GM18858 (cell line): ENCODE results near the gene AURKA.

Experiments used
- ATAC-seq: cut with Tn5 transposase; IDR thresholded peaks from one replicate; pipeline ENCODE4 v1.9.1; 2021; ENCODE audit not compliant: unreplicated experiment

Gene AURKA

DNA sequence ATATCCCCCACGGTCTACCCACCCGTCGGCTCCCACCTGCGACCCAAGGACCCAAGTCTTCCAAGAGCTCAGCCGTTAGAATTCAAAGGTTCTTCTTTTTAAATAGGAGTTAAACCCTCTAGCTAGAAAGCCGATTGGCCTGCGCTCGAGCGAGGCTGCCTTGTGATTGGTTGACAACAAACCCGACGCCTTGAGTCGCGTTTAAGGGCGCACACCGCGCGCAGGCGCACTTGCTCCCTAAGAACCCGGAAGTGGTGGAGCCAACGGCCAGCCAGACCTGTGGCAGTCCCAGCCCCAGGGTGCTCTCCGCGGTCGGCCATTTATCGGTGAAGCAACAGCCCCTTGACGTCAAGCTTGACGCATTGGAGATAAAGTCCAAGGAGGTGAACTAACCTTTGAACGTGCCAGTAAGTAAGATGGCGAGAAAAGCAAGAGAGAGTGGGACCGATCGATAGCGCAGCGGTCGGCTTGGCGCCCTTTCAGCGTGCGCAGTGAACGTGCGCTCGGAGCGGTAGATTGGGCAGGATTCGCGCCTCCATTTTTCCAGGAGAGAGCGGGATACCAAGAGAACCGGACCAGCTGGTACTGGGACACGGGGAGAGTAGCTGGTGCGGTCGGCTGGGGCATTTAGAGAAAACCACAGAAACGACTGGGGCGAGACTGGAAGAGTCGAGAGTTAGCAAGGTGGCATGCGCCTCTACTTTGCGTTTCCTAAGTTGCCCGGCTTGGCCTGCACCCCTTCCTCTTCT is at the start of gene AURKA, which contains the start of gene CSTF1:
Gene AURKA, minus strand, starts transcription at position 84 of the 749 bp plus-strand sequence. CDS start 4,018 bp downstream, outside the sequence.
Gene CSTF1, plus strand, starts transcription at position 514 of the 749 bp plus-strand sequence. CDS start 2,908 bp downstream, outside the sequence.
- peak; percentile 92 for ATAC-seq

GRCh38 chr20:56440346-56441007 is 48.5 kb upstream of the AURKA start:
- peak; percentile 78 for ATAC-seq

DNA sequence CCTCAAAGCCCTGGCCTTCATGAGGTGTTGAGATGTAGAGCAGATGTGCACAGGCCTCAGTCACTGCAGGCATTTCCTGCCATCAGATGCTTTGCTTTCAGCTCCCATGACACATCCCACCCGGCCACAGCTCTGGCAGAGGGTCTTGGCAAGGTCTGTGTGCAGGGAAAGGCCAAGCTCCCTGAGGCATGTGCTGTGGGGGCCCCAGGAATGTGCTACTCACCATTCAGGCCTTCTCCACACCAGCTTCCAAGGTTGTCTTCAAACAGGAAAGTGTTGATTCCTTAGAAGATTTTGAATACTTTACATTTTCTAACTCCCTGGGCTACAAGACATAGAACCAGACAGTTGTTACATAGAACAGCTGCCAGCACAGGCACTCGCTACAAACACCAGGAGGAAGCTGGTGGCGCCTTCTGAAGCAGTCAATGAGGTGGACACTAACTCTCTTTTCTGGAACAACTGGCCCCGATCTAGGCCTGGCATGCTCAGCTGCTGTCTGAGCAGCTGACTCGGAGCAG is 47.8 kb upstream of the AURKA start:
- no peak for ATAC-seq

DNA sequence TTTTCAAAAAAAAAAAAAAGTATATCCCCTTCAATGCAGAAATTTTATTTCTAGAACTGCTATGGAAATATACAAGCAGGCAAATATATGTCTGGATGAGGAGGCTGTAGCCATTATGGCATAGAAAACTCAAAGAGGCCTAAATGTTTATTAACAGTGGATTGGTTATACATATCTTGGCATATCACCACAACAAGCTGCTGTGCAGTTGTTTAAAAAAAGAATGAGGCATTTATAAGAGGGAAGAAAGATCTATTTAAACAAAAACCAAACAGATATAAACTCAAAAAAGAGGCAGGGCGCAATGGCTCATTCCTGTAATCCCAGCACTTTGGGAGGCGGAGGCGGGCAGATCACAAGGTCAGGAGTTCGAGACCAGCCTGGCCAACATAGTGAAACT is 46.3 kb upstream of the AURKA start:
- ATAC-seq: no peak

- ATAC-seq: no peak
These were observed 45.4 kb upstream of the AURKA start for GRCh38 chr20:56437196-56437960.

- no peak for ATAC-seq
These were observed 41.9 kb upstream of the AURKA start for GRCh38 chr20:56433880-56434255.

GRCh38 chr20:56433221-56433879 is 41.3 kb upstream of the AURKA start:
- ATAC-seq: no peak

GRCh38 chr20:56431471-56431870 is 39.5 kb upstream of the AURKA start:
- ATAC-seq: no peak

DNA sequence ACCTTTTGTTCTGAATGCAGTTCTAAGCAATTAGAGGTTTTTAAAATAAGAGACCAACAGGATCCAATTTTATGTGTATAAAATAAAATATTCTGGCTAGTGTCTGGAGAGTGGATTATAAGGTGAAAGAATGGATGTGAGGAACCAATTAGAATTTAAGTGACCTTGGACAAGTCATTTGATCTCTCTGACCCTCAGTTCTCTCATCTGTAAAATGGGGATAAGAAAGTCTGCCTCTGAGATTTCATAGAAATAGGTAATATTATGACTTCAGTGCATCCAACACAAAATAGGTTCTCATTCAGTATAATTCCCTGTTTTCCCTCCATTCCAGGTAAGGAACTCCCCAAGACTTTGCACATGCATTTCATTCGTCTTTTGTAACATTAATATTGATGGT is 38.9 kb upstream of the AURKA start:
- ATAC-seq: no peak

- ATAC-seq: no peak
These were observed 38.4 kb upstream of the AURKA start for GRCh38 chr20:56430461-56430860.

- no peak for ATAC-seq
These were observed 37.9 kb upstream of the AURKA start for GRCh38 chr20:56429941-56430340.

DNA sequence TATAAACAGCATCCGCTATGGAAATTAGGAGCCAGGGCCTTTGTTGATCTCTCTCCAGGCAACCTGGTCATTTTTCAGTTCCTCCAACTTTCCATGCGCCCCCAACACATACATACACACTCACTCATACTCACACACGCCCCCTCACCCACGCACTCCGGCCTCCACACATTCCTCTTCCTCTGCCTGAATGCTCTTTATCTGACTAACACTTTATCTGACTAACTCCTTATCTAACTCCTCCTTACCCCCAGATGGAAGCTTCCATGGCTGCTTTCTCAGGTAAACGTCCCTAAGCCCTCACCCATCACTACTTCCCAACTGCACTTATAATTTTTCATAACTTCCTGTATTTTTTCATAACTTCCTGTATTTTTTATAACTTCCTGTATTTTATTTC is 37.5 kb upstream of the AURKA start:
- ATAC-seq: no peak

- no peak for ATAC-seq
These were observed 36.9 kb upstream of the AURKA start for GRCh38 chr20:56428881-56429280.

GRCh38 chr20:56428410-56428809 is 36.4 kb upstream of the AURKA start:
- no peak for ATAC-seq

- no peak for ATAC-seq
These were observed 35.8 kb upstream of the AURKA start for GRCh38 chr20:56427797-56428196.

- ATAC-seq: no peak
These were observed 34.9 kb upstream of the AURKA start for GRCh38 chr20:56426926-56427325.

DNA sequence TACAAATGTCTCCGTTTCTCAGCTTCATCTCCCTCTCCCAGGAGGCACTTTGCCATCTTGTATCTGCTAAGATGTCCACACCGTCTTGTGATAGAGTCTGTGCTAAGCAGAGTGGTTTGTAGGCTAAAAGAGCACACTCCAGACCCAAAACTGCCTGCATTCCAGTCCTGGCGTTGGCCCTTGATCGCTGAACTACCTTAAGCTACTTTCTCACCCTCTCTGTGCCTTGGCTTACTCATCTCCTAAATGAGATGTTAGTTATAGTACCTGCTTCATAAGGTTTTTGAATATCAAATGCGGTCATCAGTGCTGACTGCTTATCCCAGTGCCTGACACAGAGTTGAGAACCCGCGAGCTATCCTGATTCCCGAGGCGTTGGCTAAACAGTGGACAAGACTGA is 34.0 kb upstream of the AURKA start:
- no peak for ATAC-seq

DNA sequence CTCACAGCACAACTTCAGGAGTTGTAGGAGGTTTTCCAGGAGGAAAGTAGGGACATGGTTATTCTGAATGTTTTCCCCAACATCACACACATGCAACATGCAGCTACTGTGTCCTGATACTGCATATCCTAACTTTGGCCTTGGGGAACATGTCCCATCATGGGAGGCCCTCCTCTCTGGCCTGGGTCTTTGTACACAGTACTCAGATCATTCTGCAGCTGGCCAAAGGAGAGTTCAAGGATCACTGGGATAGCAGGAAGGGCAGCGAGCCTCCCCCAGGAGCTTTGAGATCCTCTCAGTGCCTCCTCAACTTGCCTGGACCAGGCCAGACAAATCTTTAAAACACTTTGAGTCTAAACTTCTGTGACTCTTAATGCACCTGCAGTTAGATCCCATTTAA is 32.9 kb upstream of the AURKA start:
- no peak for ATAC-seq

DNA sequence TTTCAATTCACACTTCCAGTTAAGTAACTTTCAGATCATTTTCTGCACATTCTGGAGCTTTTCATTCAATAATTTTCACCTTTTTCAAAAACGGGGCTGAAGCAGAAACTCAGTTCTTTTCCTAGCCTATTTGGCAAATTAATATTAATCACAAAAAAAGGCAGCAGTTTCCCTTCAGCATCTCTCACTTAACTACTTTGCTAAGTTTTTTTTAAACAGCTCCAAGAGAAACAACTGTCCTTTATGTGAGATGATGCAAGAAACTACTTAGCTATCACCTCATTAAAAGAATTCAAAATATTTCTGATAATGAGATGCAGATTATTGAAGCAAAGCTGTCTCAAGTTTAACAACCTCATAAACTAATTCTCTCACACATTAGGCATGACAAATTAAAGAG is 31.9 kb upstream of the AURKA start:
- ATAC-seq: no peak

- no peak for ATAC-seq
These were observed 31.2 kb upstream of the AURKA start for GRCh38 chr20:56423211-56423610.

DNA sequence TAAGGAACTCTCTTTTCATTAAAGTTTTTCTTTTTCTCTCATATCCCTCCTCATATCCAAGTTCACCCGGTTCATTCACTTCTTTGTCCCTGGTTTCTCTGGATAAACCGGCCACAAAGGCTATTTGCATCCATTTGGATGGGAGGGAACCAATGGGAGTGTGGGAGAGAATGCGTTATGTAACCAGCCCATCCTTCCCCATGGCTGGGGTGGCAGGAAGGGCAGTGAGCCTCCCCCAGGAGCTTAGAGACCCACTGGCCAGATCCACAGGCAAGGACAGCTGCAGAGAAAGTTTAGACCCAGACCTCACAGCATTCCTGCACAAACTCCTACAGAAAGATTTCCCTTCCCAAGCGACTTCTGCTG is 30.8 kb upstream of the AURKA start:
- ATAC-seq: no peak
